Caco-2 (cell line): ENCODE data around the gene IDH2. TPM values are rescaled to one million over a fixed set of nuclear protein-coding genes. Genes with fewer than 3 reads are reported as not detected.

Experiments used
- BruUV-seq: library from RNA; stranded (reverse); fragments of 400-500 nt; replicated peaks from 2 replicates; lab custom pipeline; 2021; lab: Mats Ljungman, UMichigan
- CTCF ChIA-PET: fragments of 300-600 bp; sonication (Branson Sonifier 250); formaldehyde crosslinking; loops from one replicate; lab custom pipeline; 2022; ENCODE audit warnings: antibody characterized with exemption; lab: Charles Lee
- POLR2A ChIA-PET: fragments of 300-600 bp; sonication (Branson Sonifier 250); formaldehyde crosslinking; loops from one replicate; lab custom pipeline; 2022; ENCODE audit warnings: antibody characterized with exemption; lab: Charles Lee
- DNase-seq, 2 experiments: peaks; one replicate each; pipeline versions ENCODE4 v3.0.0 to v3.0.0-alpha.2; 2020 to 2022
- H3K27me3 ChIP-seq: replicated peaks from 2 replicates; pipeline ENCODE4 v1.6.0; 2011; ENCODE audit warnings: low read length; ENCODE audit not compliant: control insufficient read depth, insufficient read depth
- H3K36me3 ChIP-seq: 2 replicates; pipeline ENCODE4 v1.5.1; 2011; ENCODE audit warnings: low read length; ENCODE audit not compliant: control insufficient read depth, insufficient read depth
- H3K4me1 ChIP-seq: fragments of 250-450 bp; sonication (Bioruptor Pico); 2 replicates; pipeline ENCODE4 v1.5.1; 2020; ENCODE audit warnings: mild to moderate bottlenecking
- H3K4me3 ChIP-seq: 2 replicates; pipeline ENCODE4 v1.5.1; 2011; ENCODE audit warnings: low read depth, mild to moderate bottlenecking, control low read depth, low read length
- H3K9me3 ChIP-seq: fragments of 250-450 bp; sonication (Bioruptor Pico); 2 replicates; pipeline ENCODE4 v1.5.1; 2020; ENCODE audit warnings: mild to moderate bottlenecking, moderate library complexity
- H3K27ac Mint-ChIP-seq: one replicate; pipeline ENCODE4 v1.8.0; 2022; ENCODE audit warnings: mixed read lengths; ENCODE audit not compliant: unreplicated experiment
- H3K27me3 Mint-ChIP-seq: one replicate; pipeline ENCODE4 v1.8.0; 2022; ENCODE audit warnings: mixed read lengths; ENCODE audit not compliant: insufficient read depth, unreplicated experiment
- H3K36me3 Mint-ChIP-seq: one replicate; pipeline ENCODE4 v1.8.0; 2022; ENCODE audit warnings: mild to moderate bottlenecking, mixed read lengths; ENCODE audit not compliant: insufficient read depth, unreplicated experiment
- H3K4me1 Mint-ChIP-seq: one replicate; pipeline ENCODE4 v1.8.0; 2022; ENCODE audit warnings: low read depth, mixed read lengths; ENCODE audit not compliant: unreplicated experiment
- H3K4me3 Mint-ChIP-seq: one replicate; pipeline ENCODE4 v1.8.0; 2022; ENCODE audit warnings: mild to moderate bottlenecking, moderate library complexity, mixed read lengths; ENCODE audit not compliant: unreplicated experiment
- H3K9me3 Mint-ChIP-seq: one replicate; pipeline ENCODE4 v1.8.0; 2022; ENCODE audit warnings: mixed read lengths; ENCODE audit not compliant: unreplicated experiment
- CTCF ChIP-seq, 2 experiments: fragments of 200-600 bp in 1 of 2; IDR thresholded peaks; 1 replicate in 1 of 2; 2 replicates in 1 of 2; pipeline versions ENCODE4 v1.5.1 to v1.8.0; 2011 to 2022; ENCODE audit warnings: antibody characterized with exemption in 1 of 2, control low read depth in 1 of 2, inconsistent platforms in 1 of 2, low read depth in 1 of 2, low read length in 1 of 2, mild to moderate bottlenecking in 1 of 2, moderate library complexity in 1 of 2; ENCODE audit not compliant: insufficient read depth in 1 of 2, severe bottlenecking in 1 of 2, unreplicated experiment in 1 of 2
- intact Hi-C: fragments of 100-400 bp; cut with micrococcal nuclease; formaldehyde crosslinking; loops from one replicate; pipeline ENCODE4 v1.10.0; 2022; ENCODE audit not compliant: unreplicated experiment
- total RNA-seq: library from RNA; stranded (reverse); gene quantifications from 2 replicates; pipeline ENCODE4 v1.2.3, GENCODE V29; 2022

IDH2 gene
- total RNA-seq, 1 experiment from 2014 or later, result 28.7 TPM

GRCh38 chr15:90035840-90036230, 66.4 kb downstream of the IDH2 start:
- Histone ChIP-seq H3K4me1 (peaks cover 24% of the 10 kb centered on the region), H3K36me3 (no peaks in the 10 kb centered on the region), H3K27me3 (no peaks in the 10 kb centered on the region), H3K4me3 (no peak overlapping the region), H3K9me3 (no peaks in the 10 kb centered on the region)
- BruUV-seq, result no TSS peak
- ChIA-PET POLR2A (interaction anchor here (1.1 kb wide), 1 partner anchor 141 kb away, joined by 3 read pairs; no protein-coding TSS in a partner anchor), CTCF (no interaction called here)
- no peak overlapping the region for H3K27ac Mint-ChIP-seq
- H3K4me3 Mint-ChIP-seq, result no peak overlapping the region
- TF ChIP-seq CTCF (IDR thresholded peaks at IDR 0.05; ENCODE audit: insufficient read depth in 1 of 2, low read depth in 1 of 2, low read length in 1 of 2, severe bottlenecking in 1 of 2, unreplicated experiment in 1 of 2), result no peak
- H3K27me3 Mint-ChIP-seq, result no peaks in the 10 kb centered on the region
- no peak for DNase-seq
- no peaks in the 10 kb centered on the region for H3K36me3 Mint-ChIP-seq
- H3K4me1 Mint-ChIP-seq, result peaks cover 20% of the 10 kb centered on the region
- intact Hi-C loops, result loop anchor here (5.0 kb wide), 1 partner anchor 39 kb away; no protein-coding TSS in a partner anchor
- no peaks in the 10 kb centered on the region for H3K9me3 Mint-ChIP-seq

- Histone ChIP-seq H3K9me3 (no peaks in the 10 kb centered on the region), H3K4me3 (no peak overlapping the region), H3K4me1 (peaks cover 24% of the 10 kb centered on the region), H3K36me3 (no peaks in the 10 kb centered on the region), H3K27me3 (no peaks in the 10 kb centered on the region)
- POLR2A ChIA-PET, result interaction anchor here (1.1 kb wide), 1 partner anchor 141 kb away, joined by 3 read pairs; no protein-coding TSS in a partner anchor
- no TSS peak for BruUV-seq
- Mint-ChIP-seq H3K27me3 (no peaks in the 10 kb centered on the region), H3K9me3 (no peaks in the 10 kb centered on the region), H3K4me3 (no peak overlapping the region), H3K4me1 (peaks cover 20% of the 10 kb centered on the region), H3K36me3 (no peaks in the 10 kb centered on the region), H3K27ac (no peak overlapping the region)
- no peak for TF ChIP-seq CTCF (IDR thresholded peaks at IDR 0.05; ENCODE audit: insufficient read depth in 1 of 2, low read depth in 1 of 2, low read length in 1 of 2, severe bottlenecking in 1 of 2, unreplicated experiment in 1 of 2)
- CTCF ChIA-PET, result no interaction called here
- peak; percentile 44 to 55 for DNase-seq
- intact Hi-C loops, result loop anchor here (5.0 kb wide), 1 partner anchor 38 kb away; no protein-coding TSS in a partner anchor
Measured at GRCh38 chr15:90035095-90035839, 67.0 kb downstream of the IDH2 start.

- Mint-ChIP-seq H3K4me3 (no peak overlapping the region), H3K27me3 (no peaks in the 10 kb centered on the region), H3K36me3 (no peaks in the 10 kb centered on the region), H3K27ac (no peak overlapping the region), H3K4me1 (peaks cover 26% of the 10 kb centered on the region), H3K9me3 (no peaks in the 10 kb centered on the region)
- Histone ChIP-seq H3K4me1 (peaks cover 38% of the 10 kb centered on the region), H3K27me3 (no peaks in the 10 kb centered on the region), H3K36me3 (no peaks in the 10 kb centered on the region), H3K4me3 (no peak overlapping the region), H3K9me3 (no peaks in the 10 kb centered on the region)
- no peak for DNase-seq
- BruUV-seq, result no TSS peak
- CTCF ChIA-PET, result no interaction called here
- intact Hi-C loops, result no loop called here
- POLR2A ChIA-PET, result no interaction called here
- TF ChIP-seq CTCF (IDR thresholded peaks at IDR 0.05; ENCODE audit: insufficient read depth in 1 of 2, low read depth in 1 of 2, low read length in 1 of 2, severe bottlenecking in 1 of 2, unreplicated experiment in 1 of 2), result no peak
Measured at GRCh38 chr15:90033448-90033847, 68.8 kb downstream of the IDH2 start.

Other genes starting within 250 kb of the IDH2 start
- 26.4 and 28.1 TPM in 2 replicates for gene AP3S2, start 208.5 kb downstream of the IDH2 start, total RNA-seq
- 11.5 and 13.3 TPM in 2 replicates for gene ARPIN, start 189.5 kb downstream of the IDH2 start, total RNA-seq
- 16.5 and 21.4 TPM in 2 replicates for gene ZNF710, start 101.1 kb downstream of the IDH2 start, total RNA-seq
- 13.9 and 14.6 TPM in 2 replicates for gene SEMA4B, start 98.9 kb upstream of the IDH2 start, total RNA-seq
- 37.7 and 44.5 TPM in 2 replicates for gene CIB1, start 131.5 kb upstream of the IDH2 start, total RNA-seq
- gene GDPGP1, start 131.7 kb upstream of the IDH2 start, total RNA-seq, result 5.1 and 5.7 TPM in 2 replicates
- gene TTLL13, start 147.1 kb upstream of the IDH2 start, total RNA-seq, result 0.43 TPM in 1 of 2 replicates, not detected in the other
- 93.6 and 101 TPM in 2 replicates for gene NGRN, start 163.2 kb upstream of the IDH2 start, total RNA-seq
- gene ZNF774, start 249.8 kb upstream of the IDH2 start, total RNA-seq, result 9.4 and 11.9 TPM in 2 replicates